AG10803 (cell line): ENCODE data around the gene PUS7.
"Not testable (repeated sequence)": the region's sequence is repeated elsewhere in the genome, so short reads cannot be mapped to it uniquely, and the experiment has no call there.

ENCODE experiments used
- DNase-seq: peaks from one replicate; pipeline ENCODE4 v3.0.0; 2010; ENCODE audit warnings: low read depth
- H3K4me3 ChIP-seq: 2 replicates; pipeline ENCODE4 v1.5.1; 2011; ENCODE audit warnings: mild to moderate bottlenecking, low read length, control low read depth
- CTCF ChIP-seq: conservative IDR thresholded peaks from 2 replicates; pipeline ENCODE4 v1.5.1; 2011; ENCODE audit warnings: mild to moderate bottlenecking, low read length, control low read depth, inconsistent platforms

PUS7 gene

GRCh38 chr7:105461518-105461917 is 60.6 kb downstream of the PUS7 start:
- no peak for TF ChIP-seq CTCF
- no peak for DNase-seq
- no peak overlapping the region for H3K4me3 ChIP-seq

- TF ChIP-seq CTCF, result no peak
- no peak overlapping the region for H3K4me3 ChIP-seq
- no peak for DNase-seq
Measured at GRCh38 chr7:105457619-105458225, 64.3 kb downstream of the PUS7 start.

GRCh38 chr7:105454921-105455320 is 67.2 kb downstream of the PUS7 start:
- DNase-seq, result peak; percentile 18
- TF ChIP-seq CTCF, result no peak

GRCh38 chr7:105454095-105454747 is 67.8 kb downstream of the PUS7 start:
- peak; percentile 95 for DNase-seq
- no peak overlapping the region for H3K4me3 ChIP-seq

More at GRCh38 chr7:105454921-105455320, 67.2 kb downstream of the PUS7 start:
- H3K4me3 ChIP-seq, result no peak overlapping the region

GRCh38 chr7:105452085-105452484 is 70.0 kb downstream of the PUS7 start:
- TF ChIP-seq CTCF, result no peak
- DNase-seq, result no peak

More at GRCh38 chr7:105454095-105454747, 67.8 kb downstream of the PUS7 start:
- TF ChIP-seq CTCF, result no peak

GRCh38 chr7:105450870-105451269 is 71.2 kb downstream of the PUS7 start:
- not testable (repeated sequence) for H3K4me3 ChIP-seq, DNase-seq

More at GRCh38 chr7:105452085-105452484, 70.0 kb downstream of the PUS7 start:
- H3K4me3 ChIP-seq, result no peak overlapping the region

GRCh38 chr7:105450177-105450861 is 71.8 kb downstream of the PUS7 start:
- no peak for TF ChIP-seq CTCF
- DNase-seq, result no peak
- no peak overlapping the region for H3K4me3 ChIP-seq
